IPS DF 19.7 (cell line): ENCODE measurements around the gene TCF20.

ENCODE experiments used
- DNase-seq: peaks from one replicate; pipeline ENCODE4 v3.0.0-alpha.2; 2013; ENCODE audit warnings: low read depth, low spot score

TCF20 gene

DNA sequence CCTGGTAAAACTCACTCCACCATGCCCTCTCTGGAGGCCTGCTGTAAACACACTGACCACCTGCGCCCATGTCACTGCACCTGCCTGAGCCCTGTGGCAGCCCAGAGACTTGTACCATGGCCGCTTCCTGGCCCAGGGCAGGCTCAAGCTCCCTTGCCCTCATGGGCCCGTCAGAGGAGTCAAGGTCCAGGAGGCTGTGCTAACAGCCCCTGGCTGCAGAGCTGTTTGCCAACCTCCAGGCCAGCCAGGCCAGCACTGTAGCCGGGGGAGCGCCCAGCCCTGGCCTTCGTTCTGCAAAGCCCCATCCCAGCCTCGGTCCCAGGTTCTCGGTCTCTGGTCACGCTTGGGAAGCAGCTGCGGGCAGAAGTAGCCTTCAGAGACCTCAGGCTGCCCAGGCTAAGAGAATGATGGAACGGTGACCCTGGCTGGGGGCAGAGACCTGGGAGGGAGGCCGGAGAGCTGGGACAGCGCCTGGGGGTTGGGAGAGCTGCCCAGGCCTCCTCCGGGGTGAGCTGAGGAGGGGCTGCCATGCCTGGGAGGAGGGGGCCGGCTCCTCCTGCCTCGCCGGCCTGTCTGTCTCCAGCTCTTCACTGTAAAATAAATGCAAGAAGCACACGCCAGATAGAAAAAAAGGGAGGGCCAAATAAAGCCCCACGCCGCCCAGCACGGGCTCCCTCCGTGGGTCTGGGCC, 11.9 kb upstream of the TCF20 start:
- no peak for DNase-seq

DNA sequence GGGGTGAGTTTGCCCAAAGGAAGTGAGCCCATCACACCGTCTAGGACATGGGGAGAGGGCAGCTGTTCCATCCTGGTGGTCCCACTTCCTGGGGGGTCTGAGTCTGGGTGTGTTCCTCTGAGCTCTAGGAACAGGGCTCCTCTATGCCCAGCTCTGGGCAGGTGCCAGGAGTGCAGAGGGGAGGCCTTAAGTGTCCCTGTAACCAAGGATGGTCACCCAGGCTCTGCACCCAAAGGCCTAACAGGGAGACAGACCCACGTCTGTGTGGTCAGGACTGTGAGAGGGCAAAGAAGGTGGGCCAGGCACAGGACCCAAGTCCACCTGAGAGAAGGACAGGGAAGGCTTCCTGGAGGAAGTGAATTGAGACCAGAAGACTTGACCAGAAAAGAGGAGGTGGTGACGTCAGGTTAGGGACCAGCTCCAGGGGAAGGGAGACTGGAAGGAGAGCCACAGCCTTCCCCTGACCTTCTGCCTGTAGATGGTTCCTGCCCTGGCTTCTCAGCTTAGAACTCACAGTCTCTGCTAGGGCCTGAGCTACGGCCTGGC, 11.3 kb upstream of the TCF20 start:
- DNase-seq, result no peak

DNA sequence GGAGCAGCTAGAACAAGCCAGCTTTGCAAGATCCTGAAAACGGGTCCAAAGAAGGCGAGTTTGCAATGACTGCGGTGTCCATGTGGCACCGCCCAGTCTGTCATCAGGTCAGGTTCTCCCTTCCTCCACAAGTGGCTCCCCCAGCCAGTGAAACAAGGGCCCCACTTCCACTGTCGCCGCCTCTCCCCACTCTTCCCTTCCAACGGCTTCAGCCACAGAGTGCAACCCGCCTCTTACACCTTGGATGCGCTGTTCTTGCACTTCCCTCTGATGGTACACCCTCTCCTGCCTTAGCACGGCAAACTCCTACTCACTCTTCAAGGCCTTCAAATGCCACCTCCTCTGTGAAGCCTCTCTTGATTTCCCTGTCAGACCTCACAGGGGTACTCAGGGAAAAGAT, 10.8 kb upstream of the TCF20 start:
- no peak for DNase-seq

DNA sequence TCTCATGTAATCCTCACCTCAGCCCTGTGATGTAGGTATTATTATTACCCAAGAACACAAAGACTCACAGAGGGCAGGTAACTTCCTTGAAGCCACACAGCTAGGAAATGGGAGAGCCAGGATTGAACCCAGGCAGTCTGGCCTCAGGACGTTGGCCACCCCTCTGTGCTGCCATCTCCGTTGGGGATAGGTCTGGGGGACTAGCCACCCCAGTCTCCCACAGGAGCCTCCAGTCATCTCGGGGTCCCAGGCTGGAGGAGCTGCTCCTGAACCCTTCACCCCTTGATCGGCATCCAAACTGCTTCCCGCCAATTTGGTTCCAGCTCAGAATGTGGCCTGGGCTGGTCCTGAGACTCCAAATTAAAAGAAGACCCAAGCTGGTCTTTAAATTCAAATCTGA, 10.4 kb upstream of the TCF20 start:
- DNase-seq, result no peak

DNA sequence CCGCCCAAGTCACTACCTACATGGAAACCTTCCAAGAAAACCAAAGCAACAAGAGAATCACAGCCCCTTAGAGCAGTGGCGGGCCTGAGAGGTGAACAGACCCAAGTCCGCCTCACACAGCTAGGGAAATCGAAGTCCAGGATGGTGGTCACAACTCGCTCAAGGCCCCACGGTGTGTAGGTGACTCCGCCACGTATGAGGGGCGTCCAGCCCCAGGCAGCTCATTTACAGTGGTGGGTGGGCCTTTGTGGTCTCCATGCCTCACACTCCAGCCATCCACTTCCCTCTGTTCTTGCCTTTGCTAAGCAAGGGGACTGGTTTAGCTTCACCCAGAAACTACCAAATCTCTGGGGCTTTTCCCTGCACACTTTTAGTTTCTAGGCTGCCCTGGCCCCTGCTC, 9.7 kb upstream of the TCF20 start:
- DNase-seq, result no peak

DNA sequence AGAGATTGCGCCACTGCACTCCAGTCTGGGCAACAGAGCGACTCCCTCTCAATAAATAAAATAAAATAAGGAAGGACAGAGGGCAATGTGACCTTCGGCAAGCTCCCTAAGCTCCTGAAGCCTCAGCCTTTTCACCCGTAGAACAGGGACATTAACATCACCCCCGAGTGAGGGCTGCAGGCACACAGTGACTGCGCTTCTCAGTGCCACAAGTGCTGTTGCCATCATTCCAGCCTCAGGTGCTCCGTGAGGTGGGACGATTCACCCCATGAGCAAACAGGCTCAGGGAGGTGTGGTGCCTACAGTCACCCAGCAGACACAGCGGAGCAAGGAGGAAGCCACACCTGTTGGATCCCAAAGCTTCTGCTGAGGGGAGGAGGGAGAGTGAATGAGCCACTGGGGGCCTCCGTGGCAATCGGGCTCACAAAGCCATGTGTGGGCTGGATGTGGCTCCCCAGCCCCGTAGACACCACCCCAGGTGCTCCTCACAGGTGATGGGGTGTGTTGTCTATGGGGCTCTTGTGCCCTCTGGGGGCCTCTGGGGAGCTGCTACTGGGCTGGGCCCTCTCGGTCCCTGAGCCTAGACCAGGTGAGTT, 9.1 kb upstream of the TCF20 start:
- DNase-seq, result no peak

DNA sequence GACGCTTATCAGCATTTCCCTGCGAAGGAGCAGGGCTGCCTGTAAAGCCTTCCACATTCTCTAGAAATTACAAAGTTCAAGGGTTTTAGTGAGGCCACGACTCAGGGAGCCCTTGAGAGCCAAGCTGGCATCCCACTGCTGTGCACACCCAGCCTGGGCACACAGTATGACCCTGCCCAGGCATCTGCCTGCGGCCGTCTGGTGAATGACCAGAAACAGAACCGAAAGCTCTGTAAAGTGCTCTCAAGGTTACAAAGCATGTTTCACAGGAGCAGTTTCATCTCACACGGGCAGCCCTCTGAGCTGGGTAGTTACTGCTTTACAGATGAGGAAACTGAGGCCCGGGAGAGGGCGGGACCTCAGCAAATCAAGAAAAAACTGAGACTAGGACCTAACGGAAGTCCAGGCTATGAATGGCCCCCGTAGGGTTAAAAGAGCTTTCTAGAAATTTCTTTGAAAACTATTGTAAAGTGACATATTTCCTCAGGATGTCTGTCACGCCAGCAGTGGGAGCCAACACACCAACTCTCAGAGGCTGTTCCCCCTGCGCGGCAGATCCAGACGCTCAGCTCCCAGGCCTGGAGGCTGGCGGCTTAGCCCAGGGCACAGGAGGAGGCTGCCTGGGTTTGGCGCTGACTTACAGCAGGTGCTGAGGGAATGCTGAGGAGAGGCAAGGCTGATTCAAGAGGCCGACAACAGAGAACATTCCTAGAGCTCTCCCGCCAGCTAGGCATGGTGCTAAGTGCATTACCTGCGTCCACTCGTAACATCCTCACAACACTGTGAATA, 7.7 kb upstream of the TCF20 start:
- DNase-seq, result no peak

DNA sequence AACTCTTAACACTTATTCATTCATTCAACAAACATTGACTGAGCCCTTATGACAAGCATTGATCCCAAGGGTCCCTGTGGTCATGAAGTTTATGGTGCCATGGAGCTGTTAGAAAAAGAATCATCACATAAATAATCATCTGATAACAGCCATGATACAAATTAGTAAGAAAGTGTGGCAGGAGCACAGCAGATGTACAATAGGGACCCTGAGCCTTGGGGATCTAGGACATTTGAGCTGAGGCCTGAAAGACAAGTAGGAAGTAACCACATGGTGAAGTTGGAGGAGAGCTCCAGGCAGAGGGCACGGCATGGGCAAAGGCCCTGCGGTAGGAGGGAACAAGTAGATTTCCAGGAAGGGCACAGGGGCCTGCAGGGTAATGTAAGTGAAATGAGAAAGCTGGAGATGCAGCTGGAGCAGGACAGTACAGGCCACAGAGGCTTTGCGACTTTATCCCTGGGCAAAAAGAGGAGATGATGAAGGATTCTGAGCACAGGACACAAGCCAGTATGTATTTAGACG, 6.8 kb upstream of the TCF20 start:
- DNase-seq, result no peak

DNA sequence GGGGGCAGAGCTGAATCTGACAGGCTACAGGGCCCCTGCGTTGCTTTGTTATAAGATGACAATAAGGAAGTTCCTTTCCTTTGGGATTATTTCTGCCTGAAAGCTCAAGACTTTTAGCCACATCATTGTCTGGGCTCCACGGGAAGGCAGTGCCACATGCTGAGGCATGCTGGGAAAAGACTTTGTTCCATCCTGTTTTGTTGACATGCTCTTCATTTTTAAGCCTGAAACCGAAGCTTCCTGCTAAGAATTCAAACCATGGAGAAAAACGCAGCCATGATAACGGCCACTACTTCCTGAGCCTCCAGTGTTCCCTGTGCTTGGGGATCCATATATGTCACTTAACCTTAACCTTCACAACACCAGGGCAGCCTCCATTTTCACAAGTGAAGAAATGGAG, 5.5 kb upstream of the TCF20 start:
- no peak for DNase-seq

DNA sequence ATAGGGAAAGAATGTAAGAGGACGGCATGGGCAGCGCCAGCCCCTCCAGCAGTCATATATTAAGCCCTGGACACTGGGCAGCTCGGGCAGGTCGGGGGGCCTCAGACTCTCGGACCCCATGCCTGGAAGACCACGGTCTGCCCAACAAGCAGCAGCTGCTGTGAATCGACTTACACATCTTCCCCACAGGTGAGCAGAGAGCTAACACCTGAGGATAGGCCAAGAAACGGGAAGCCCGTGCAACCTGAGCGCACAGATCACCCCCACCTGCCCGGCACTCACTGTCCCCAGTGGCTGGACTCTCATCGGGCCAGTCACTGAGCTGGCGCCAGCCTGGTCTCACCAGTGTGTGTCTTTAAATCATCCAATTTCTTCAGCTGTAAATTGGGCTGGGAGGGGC, 4.7 kb upstream of the TCF20 start:
- no peak for DNase-seq

DNA sequence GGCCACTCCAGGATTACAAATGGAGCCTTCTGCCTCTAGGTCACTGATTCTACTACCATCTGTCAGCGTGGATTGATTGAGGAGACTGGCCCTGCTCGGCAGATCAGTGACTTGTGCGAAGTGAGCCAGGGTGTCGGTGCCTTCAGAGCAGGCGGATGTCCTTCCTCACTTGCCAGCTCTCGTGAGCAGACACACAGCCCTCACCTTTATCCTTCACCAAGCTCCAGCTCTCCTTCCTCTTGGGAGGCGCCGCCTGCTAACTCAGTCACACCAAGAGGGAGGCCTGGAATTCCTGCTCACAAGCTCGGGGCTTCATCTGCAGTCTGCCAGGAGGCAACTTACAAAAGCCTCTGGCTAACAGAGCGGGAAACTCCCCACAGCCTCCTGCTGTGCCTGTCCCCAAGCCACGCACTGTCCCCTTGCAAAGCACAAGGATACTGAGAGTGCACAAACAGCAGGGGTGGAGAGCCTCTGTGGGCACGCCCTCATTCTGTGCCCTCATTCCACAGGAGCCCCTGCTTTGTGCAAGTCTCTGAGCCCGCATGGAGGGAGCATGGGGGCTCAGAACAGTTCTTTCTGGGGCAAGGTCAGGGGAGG, 3.5 kb upstream of the TCF20 start:
- DNase-seq, result no peak

DNA sequence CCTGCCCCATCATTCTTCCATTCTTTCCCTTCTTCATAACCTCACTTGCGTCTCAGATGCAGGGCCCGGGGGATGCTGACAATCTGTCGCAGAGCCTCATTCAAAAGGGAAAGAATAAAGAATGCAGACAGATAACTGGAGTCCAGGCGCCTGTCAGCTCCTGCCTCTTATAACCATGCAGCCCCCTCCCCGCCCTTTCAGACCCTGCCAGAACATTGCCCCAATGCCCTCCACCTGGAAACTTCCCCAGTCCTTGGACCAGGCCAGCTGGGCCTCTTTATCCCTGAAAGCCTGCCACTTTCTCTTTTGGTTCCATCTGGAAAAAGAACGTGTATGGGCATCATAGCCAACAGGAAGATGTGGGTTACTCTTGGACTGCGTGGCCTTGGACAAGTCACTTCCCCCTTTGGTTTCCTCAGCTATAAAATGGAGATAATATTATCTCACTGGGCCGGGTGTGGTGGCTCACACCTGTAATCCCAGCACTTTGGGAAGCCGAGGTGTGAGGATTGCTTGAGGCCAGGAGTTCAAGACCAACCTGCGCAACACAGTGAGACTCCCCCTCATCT, 2.1 kb upstream of the TCF20 start:
- no peak for DNase-seq

DNA sequence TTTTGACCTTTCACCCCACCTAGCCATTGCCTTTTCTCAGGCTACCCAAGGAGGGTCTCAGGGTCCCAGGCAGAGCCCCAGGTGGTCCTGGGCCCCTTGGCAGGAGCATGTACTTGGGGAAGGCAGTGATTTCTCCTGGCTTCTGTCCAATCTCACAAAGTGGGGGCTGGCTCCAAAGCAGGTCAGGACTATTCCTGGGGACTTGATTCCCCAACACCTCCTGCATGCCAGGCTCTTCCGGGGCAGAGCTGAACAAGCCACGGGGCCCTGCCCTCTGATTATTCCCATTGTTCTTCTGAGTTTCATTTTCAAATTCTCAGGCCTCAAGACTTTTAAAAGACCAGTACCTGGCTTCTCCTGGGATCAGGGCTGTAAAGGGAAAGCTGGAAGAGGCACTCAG, 1.5 kb upstream of the TCF20 start:
- no peak for DNase-seq

DNA sequence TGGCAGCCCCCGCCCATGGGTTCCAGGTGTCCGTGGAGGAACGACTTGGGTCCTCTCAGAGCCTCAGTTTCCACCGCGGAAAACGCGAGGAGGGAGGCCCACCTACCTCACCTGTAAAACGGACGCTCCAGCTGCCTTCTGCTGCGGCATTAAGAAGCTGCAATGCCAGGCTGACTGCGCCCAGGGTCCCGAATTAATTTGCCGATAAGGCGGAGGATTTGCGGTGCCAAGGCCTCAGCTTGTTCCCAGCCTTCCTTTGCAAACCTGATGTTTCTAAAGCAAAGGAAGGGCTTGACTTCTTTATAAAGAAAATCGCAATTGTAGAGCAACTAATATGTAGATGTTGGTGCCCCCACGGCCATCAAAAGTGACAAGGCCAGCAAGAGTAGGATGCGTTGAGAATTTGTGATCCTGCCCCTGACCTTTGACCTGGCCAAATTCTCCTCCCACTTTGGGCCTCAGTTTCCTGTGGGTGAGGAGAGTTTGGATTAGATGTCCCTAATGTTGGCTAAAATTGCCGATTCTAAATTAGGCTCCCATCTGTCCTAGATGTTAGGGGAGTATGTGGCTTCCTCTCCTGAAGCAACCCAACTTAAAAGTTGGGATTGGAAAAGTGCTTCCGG, 849 bp upstream of the TCF20 start:
- DNase-seq, result no peak

DNA sequence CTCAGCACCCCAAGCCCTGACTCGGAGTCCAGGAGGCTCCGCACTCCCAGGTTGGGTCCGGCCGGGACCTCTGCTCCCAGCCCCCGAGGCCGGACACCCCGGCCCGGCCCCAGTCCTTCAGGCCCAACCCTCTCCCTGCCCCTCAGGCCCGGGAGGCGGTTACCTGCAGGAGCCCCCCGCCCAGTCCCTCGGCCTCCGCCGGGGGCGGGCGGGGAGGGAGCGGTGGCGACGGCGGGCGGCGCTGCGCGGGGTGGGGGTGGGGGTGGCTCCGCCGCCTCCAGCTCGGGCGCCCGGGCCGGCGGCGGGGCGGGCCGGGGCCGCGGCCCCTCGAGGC, 310 bp downstream of the TCF20 start:
- DNase-seq, result no peak

DNA sequence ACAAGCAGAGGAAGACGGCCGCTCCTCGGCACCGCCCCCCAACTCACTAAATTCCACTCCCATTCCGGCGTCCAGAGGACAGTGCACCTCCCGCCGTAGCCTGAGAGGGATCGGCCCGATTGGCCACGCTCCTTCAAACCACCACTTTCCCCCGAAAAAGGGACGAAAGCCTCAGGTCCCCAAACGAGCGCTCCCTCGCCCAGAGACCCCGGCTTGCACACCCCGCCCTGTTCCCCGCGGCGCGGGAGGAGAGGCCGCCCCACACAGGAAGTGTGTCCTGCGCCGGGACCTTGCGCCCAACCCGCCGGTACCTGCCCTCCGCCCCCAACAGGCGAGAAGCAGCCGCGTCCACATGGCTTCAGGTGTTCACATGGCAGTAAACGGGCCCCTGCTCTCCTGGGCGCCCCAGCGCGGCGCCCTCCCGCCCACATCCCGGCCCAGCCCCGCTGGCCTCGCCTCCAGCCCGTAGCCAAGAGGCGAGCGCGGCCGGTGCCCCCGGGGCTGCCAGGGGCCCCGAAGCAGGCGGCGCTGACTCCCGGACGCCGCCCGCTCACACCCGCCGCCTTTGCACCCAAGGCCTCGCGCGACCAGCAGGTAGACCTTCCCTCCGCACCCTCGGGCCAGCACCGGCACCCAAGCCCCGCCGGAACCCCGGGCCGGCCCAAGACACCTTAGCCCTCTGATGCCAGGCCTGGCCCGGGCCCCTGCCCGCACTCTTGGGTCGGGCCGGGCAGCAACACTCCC, 849 bp downstream of the TCF20 start:
- no peak for DNase-seq

DNA sequence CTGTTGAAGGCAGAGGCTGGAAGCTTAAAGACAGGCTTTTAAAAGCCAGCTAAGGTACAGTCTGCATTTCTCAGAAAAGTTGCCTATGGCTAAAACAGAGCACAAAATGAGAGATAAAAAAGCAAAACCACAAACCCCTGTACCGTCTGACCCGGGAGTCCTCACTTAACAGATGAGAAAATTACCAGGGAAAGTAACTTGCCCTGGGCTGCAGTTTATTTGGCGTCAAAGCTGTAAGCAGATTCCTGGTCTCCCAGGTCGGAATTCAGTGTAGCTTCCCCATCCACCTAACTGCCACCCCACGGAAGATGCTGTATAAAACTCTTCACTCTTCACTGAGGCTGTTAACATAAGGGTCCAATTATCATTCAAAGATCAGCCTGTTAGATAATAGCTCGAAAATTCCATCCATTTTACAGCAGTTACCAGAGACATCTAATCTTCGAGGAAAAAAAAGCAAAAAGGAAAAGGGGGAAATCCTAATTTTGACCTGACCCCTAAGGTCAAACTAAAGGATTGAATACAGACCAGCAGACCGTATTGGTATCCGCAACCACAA, 1.5 kb downstream of the TCF20 start:
- DNase-seq, result no peak

DNA sequence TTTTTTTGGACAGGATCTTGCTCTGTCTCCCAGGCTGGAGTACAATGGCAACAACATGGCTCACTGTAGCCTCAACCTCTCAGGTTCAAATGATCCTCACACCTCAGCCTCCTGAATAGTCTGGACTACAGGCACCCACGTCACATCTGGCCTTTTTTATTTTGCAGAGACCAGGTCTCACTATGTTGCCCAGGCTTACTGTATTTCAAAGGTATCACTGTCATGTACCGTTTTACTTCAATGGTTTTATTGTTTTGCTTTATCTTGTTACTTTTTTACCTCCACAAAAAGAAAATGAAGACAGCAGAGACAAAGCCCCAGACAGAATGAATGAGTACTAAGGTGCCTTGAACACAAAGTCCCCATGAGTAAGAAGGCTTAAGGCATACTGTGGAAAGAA, 5.1 kb downstream of the TCF20 start:
- DNase-seq, result no peak

DNA sequence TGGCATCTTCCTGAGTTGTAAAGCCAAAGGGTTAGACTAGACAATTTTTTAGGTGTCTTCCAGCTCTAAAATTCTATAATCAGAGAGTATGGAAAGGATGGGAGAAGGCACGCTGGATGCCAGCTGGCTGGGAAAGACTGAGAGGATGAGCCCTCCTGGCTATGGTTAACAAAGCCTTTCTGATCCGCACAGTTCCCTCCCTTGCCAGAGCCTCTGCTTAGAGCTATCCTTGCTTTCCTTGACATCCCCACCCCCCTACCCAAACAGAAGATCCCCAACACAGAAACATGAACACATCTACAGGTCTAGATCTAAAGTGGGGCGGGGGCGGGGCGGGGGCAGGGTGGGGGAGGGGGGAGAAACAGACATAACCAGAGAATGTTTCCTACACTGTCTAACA, 6.5 kb downstream of the TCF20 start:
- DNase-seq, result no peak

DNA sequence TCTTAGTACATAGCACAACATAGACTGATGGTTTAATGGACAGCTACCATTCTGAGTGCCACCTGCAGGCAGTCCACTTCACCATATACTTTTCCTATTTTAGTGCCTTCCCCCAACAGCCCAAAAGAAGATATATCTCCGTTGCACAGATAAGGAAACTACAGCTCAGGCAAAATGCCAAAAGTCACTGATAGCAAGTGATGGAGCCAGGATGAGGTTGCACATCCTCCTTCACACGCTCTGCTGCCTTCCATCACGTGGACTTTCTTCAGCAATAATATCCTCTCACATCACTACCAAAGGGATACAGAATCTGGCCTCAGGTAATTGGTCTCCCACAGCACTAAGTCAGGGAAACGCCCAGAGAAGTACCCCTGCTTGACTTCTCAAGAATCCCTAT, 7.5 kb downstream of the TCF20 start:
- no peak for DNase-seq

DNA sequence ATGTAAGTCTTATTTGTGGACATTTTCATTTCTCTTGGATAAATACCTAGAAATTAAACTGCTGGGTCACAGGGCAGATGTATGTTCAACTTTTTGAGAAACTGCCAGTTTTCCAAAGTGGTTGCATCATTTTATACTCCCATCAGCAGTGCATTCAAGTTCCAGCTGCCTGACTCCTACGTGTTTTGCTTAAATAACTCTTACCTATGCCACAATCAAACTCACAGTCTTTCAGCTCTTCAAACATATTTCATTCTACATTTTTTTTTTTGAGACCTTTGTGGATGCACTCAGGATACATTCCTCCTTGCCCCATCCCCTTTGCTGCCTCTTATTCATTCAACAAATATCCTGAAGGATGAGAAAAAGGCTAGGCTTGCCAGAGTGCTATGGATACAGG, 9.2 kb downstream of the TCF20 start:
- DNase-seq, result no peak
